ENCODE results near the gene KLHL17.

DNA sequence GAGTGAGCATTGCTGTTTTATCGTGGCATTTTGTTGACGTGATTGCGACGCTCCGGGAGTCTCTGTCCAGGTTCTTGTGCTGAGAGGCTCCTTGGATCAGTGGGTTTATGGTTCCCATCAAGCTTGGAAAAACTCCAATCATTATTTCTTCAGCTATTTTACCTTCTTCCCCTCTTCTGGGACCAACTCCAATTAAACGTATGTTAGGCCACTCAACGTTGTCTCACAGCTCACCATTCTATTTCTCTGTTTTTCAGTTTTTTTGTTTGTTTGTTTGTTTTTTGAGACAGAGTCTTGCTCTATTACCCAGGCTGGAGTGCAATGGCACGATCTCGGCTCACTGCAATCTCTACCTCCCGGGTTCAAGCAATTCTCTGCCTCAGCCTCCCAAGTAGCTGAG lies 31.5 kb downstream of the KLHL17 start:
- TF ChIP-seq CTCF (IDR thresholded peaks at IDR 0.05) (no peak), POLR2AphosphoS5 (IDR thresholded peaks at IDR 0.05) (no peak)

Data from prostate gland (tissue), 2 donors.